ENCODE results near the gene WNT1.

DNA sequence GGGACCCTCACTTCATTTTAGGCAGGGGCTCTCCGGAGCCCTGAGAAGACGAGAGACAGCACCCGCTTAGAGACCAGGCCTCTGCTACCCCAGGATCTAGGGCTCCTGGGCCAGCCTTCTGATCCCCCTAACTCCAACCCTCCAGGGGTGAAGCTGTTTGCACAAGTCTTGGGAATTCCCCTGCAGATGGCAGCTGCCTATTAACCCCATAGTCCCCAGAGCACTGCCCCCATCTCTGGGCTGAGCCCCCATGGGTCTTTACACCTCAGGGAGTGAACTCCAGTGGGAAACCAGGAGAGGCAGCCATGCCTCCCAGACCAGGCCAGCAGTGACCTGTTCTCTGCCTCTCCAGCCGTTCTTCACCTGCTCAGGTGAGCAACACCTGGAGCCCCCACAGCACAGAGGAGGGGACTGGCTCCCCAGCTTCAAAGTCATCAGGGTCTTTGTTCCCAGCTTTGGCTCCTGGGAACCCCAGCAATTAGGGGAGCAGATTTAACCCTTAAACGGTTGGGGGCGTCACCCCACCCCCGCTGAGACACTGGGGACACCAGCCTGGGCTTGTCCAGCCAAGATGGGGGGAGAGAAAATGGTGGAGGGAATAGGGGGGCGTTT, 8.9 kb upstream of the WNT1 start:
- TF ChIP-seq EZH2 (IDR thresholded peaks at IDR 0.05), result no peak
- TF ChIP-seq, protein P1, sequence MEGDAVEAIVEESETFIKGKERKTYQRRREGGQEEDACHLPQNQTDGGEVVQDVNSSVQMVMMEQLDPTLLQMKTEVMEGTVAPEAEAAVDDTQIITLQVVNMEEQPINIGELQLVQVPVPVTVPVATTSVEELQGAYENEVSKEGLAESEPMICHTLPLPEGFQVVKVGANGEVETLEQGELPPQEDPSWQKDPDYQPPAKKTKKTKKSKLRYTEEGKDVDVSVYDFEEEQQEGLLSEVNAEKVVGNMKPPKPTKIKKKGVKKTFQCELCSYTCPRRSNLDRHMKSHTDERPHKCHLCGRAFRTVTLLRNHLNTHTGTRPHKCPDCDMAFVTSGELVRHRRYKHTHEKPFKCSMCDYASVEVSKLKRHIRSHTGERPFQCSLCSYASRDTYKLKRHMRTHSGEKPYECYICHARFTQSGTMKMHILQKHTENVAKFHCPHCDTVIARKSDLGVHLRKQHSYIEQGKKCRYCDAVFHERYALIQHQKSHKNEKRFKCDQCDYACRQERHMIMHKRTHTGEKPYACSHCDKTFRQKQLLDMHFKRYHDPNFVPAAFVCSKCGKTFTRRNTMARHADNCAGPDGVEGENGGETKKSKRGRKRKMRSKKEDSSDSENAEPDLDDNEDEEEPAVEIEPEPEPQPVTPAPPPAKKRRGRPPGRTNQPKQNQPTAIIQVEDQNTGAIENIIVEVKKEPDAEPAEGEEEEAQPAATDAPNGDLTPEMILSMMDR (IDR thresholded peaks at IDR 0.05), result no peak
